HG03575 (cell line): Measurements from ENCODE around the gene IL27RA.

Source experiments
- ATAC-seq: cut with Tn5 transposase; IDR thresholded peaks from one replicate; pipeline ENCODE4 v1.9.1; 2021; ENCODE audit not compliant: unreplicated experiment, insufficient number of reproducible peaks, low FRiP score; ENCODE audit errors: extremely low read depth

The IL27RA gene

DNA sequence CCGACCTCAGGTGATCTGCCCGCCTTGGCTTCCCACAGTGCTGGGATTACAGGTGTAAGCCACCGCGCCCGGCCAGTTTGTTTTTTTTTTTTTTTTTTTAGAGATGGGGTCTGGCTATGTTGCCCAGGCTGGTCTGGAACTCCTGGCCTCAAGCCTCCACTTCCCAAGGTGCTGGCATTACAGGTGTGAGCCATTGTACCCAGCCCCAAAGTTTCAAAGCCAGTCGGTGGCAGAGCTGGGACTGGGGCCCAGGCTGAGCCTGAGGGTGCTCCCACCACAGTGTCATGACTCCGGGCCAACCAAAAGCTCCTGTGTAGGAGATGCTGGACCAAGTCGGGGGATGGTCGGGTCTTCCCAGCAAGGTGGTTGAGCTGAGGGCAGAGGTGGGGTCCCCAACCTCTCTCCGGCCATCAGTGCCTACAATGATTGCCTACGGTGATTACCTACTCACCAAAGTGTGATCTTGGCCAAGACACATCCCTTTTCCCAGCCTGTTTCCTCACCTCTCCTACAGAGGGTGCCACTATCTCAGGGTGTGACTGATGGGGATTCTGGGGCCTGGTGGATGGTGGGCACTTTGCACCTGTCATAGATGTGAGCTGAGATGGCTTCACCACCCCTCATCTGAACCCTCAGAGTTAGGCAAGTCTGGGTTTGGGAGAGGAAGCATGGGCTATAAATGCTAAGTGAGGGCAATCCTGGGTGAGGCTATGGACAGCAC lies 64.9 kb downstream of the IL27RA start:
- no peak for ATAC-seq

GRCh38 chr19:14097532-14098151 lies 66.1 kb downstream of the IL27RA start:
- ATAC-seq, result no peak

GRCh38 chr19:14101003-14101545 lies 69.5 kb downstream of the IL27RA start:
- no peak for ATAC-seq

GRCh38 chr19:14102102-14102696 lies 70.6 kb downstream of the IL27RA start:
- ATAC-seq, result no peak

DNA sequence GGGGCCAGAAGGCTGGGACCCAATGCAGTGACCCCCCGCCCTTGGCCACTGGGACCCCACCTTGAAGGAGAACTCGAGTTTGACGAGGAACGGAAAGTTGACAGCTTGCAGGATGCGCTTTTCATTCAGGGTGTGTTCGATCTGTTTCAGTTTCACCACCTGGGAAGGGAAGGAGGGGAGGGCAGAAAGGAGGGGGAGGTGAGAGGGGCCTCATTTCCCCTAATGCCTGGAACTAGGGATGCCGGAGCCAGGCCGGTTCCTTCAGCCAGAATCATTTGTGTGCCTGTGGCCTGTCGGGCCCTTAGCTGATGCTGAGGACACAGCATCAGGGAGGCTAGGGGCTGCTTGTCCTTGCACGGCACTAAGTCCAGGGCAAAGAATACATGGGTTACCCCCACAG lies 71.2 kb downstream of the IL27RA start:
- no peak for ATAC-seq
